ENCODE data around the gene PKN1.
"Not testable (repeated sequence)": the region's sequence is repeated elsewhere in the genome, so short reads cannot be mapped to it uniquely, and the experiment has no call there.

Gene PKN1

DNA sequence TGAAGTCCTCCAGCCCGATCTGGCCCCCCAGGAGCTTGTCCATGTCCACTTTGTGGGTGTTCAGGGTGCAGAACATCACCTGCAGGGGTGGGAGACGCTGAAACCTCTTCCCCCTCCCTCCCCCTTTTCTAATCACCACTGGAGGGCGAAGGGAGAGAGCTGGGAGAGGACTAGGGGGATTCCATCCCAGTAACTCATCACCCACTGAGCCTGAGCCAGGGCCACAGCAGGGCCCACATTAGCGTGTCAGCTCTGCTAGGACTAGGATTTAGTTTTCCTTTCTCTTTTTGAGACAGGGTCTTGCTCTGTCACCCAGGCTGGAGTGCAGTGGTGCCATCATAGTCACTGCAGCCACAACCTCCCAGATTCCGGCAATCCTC, 47.6 kb downstream of the PKN1 start:
- DNase-seq, result no peak

DNA sequence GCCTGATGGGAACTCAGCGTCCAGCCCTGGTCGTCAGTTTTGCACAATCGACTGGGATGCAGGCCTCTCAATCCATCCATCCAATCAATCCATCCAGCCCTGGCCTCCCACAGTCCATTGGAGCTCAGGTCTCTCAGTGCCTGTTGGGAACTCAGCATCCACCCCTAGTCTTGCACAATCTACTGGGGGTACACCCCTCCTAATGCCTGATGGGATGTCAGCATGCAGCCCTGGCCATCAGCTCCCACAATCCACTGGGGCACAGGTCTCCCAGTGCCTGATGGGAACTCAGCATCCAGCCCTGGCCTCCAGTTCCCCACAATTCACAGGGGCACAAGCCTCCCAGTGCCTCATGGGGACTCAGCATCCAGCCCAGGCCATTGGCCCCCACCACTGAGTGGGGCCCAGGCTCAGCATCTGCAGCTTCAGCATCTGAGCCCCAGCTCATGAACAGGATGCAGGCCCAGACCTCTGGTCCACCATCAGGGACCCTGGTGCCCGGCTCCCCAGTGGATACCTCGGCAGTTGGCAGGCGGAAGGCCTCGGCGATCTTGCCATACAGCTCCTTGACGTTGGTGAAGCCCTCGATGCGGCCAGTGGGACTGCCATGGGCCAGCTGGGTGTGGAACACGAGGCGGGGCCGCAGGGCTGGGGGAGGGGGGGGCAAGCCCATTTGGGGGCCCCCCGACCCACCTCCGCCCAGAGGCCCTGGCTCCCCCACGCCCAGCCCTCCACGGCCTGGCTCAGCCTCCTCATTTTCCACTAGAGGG, 49.3 kb downstream of the PKN1 start:
- no peak for DNase-seq

DNA sequence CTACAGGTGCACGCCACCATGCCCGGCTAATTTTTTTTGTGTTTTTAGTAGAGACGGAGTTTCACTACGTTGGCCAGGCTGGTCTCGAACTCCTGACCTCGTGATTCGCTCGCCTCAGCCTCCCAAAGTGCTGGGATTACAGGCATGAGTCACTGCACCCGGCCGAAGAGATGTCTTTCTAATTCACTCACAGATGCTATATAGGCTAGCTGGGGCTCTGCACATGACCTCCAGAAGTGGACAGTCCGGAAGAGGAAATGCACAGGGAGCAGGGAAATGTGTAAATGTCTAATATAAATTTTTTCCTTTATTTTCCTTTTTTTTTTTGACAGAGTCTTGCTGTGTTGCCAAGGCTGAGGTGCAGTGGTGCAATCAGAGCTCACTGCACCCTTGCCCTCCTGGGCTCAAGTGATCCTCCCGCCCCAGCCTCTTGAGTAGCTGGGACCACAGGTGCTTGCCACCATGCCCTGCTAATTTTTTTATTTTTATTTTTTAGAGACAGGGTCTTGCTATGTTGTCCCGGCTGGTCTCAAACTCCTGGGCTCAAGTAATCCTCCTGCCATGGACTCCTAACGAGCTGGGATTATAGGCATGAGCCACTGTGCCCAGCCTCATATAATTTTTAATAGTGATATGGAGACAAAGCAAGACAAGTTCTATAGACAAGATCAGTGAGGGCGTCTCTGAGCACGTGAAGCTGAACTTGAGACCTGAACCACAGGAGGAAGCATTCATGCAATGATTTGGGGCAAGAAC, 54.4 kb downstream of the PKN1 start:
- DNase-seq, result no peak

DNA sequence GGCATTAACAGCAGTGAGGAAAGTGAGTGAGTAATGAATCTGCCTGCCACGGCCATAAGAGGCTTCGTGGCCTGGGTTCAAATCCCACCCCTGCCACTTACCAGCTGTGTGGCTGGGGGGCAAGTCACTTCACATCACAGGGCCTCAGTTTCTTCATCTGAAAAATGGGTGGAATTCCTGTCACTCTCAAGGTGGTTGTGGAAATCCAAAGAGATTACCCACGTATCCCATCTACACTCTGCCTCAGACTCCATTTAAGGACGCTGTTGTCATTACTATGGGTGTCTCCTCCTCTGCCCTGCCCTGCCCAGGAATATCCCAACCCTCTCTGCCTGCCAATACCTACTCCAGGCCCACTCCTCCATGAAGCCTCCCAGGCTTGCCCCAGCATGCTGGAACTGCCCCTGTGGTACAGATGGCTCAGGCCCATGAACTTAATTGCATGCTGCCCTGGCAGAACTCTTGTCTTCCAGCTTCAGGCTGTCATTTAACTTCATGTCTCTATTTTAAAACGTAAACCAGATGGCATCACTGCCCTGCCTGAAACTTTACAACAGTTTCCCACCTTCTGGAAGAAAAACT, 59.7 kb downstream of the PKN1 start:
- no peak for DNase-seq

DNA sequence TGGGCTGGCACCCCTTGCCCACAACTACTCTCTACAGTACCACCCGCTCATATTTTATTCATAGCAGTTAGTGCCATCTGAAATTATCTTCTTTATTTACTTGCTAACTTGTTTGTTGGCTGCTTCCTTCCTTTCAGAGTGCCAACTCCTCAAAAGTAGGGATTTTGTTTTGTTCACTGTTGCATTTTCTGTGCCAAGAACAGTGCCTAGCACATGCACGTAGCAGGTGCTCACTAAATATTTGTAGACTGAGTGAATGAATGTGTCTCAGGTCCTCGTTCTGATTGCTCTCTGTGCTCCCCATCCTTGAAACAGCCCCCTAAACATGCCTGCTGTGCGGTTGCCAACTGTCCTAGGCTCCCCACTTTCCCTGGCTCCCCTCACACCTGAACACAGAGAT, 61.3 kb downstream of the PKN1 start:
- no peak for DNase-seq

DNA sequence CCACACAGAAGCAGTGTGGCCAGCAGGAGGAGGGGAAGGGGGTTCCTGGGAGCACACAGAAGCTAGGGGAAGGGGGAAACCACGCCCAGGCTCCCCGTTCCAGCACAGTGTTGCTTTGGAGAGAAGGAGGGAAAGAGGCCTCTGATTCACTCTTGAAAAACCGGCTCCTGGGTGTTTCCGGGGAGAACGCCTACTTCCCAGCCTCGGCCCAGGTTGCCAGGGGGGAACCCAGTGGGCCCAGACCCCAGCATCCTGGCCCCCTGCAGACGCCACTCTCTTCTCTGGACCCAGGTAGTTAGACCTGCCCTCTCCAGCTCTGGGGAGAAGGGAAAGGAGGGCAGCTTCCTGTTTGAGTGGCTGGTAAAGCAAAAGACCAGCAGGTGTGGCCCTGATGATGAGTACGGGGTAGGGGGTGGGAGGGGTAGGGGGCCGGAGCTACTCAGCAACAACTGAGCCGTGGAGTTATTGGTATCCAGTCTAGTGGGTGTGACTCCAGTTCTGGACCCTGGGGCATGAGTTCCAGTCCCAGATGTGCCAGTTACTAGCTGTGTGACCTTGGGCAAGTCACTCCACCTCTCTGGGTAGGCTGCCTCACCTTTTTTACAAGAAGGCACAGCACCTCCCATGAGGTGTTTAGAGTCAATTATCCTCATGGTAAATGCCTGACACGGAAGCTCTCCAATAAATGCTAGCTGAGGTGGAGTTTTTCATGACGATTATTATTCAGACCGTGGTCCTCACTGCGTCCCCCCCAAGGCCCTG, 62.0 kb downstream of the PKN1 start:
- DNase-seq, result no peak

DNA sequence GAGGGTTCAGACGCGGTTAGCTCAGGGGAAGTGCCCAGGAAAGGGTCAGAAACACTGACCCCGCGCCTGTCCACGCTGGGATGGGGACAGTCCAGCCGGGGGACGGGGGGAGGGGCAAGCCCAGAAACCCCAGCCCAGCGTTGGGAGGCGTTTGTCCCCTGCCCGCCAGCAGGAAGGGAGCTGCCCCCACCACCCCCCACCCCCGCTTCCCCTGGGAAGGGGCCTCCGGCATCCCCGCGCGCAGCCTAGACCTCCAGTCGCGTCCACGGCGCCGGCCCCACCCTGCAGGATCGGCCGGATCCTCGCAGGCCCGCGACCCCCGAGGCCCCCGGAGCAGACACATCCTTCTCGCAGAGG, 62.5 kb downstream of the PKN1 start:
- no peak for DNase-seq

DNA sequence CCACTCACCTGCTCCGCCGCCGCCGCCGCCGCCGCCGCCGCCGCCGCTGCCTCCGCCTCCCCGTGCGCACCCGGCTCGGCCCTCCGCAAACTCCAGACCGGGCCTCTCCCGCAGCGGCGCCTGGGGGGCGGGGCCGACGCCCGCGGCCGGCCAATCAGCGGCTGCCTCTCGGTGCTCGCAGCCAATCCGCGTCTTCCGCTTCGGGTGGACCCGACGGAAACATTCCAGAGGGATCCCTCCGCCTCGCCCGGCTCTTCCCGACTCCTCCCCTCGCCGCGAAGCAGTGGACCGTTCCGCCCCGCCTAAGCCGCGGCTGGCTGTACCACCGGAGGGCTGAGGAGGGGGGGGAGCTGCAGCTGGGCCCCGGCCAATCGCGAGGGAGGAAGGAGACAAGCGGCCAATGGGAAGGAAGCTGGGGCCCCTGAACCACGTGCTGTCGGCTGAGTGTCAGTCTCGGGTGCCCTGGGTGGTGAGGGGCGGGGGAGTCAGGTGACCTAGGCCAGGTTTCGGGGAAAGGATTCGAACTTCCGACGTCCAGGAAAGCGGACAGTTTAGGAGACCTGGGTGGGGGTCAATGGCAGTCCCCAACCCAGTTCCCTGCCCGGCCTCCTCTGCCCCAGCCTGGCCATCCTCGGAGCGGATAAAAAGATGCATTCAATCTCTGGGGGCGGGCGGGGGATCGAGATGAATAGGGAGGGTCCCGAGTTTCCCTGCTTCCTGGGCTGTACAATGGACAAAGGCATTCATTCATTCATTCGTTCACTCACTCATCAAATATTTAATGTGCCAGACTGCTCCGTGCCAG, 63.1 kb downstream of the PKN1 start, which contains the start of gene GIPC1:
GIPC1 (minus strand) TSS at position 99 of the 805 bp plus-strand sequence. CDS start 13,151 bp downstream, outside the sequence.
- peak; percentile 73 to 100 (median 97) for DNase-seq

DNA sequence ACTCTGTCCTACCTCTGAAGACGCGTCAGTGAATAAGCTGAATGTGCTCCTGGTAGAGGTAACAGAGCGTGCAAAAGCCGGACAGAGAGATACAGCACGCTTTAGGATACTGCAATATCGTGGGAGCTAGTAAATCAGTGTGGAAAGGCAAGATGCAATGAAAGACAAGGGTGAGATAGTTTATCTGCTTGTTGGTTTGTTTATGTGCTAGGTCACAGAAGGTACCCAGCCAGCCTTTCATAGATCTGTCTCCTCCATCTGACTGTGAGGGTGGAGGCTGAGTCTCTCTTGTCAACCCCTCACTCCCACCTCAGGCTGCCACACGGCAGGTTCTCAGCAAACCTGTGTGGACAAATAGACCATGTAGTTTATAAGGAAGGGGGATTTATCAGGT, 63.7 kb downstream of the PKN1 start:
- peak in 2 of 56 donors; percentile 48 to 75 for DNase-seq

DNA sequence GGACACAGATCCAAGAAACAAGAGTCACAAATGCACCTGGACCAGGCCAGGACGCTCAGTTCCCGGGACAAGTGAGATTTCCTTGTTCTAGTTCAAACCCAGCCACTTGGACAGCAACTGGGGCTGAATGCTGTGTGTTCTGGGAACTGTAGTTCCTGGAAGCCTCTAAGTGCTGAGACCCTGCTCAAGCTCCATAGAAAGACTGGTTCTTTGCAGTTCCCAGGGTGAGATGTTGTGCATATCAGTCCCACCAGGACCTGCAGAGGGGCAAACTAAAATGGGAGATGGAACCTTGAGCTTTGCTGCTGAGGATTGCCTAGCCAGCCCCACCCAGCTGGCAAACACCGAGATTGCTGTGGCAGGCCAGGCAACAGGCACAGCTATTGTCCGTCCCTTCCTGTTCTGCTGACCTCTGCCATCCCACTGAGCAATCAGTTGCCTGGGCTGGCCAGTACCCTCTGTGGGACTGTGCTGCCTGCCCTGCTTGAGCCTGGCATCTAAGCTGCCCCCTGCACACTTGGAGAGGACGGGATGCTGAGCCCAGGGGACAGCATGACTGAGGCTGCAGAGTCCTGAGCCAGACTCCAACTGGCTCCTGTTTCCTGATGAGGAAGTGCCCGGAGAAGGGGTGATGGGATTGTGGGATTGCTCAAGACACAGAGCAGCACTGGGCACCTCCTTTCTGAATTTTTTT, 64.3 kb downstream of the PKN1 start:
- DNase-seq, result peak in 47 of 56 donors; percentile 20 to 83 (median 51)

DNA sequence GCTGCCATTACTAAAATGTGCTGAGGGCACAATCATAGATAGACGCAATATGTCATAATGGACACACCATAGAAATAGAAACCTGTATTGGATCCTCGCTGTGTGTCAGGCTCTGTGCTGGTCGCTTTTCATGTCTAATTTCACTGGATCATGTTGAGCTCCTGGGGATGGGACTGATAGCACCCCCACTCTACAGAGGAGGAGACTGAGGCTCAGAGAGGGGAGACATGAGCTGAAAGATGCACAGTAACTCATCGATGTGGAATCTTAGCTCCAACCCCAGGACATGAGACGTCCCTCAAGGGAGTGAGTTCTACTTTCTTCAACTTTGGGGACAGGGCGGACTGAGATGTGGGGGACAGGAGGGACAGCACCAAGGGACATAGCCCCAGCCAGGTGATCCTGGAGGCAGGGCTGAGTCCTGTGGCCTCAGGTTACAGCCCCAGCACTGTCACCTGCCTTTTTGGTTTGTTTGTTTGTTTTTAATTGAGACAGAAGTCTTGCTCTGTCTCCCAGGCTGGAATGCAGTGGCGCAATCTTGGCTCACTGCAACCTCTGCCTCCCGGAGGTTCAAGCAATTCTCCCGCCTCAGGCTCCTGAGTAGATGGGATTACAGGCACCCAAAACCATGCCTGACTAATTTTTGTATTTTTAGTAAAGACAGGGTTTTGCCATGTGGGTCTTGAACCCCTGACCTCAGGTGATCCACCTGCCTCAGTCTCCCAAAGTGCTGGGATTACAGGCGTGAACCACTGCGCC, 69.4 kb downstream of the PKN1 start:
- DNase-seq, result no peak

DNA sequence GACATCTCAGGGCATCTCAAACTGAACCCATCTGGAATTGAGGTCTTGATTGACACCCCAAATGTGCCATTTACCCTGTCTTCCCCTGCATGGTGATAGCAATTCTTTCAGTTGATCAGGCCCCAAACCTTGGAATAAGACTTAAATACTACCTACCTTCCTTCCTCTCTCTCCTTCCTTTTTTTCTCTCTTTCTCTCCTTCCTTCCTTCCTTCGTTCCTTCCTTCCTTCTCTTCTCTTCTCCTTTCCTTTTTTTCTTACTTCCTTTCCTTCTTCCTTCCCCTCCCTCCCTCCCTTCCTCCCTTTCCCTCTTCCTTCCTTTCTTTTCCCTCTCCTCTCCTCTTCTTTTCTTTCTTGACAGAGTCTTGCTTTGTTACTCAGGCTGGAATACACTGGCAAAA, 70.2 kb downstream of the PKN1 start:
- no peak for DNase-seq

DNA sequence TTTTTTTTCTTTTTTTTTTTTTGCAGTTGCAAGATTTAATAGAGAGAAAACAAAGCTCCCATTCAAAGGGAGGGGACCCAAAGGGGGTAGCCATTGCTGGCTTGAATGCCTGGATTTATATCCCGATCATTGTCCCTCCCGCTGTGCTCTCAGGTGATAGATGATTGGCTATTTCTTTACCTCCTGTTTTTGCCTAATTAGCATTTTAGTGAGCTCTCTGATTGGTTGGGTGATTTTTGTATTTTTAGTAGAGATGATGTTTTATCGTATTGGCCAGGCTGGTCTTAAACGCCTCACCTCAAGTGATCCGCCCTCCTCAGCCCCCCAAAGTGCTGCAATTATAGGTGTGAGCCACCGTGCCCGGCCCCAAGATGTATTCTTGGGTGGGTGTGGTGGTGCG, 71.5 kb downstream of the PKN1 start:
- DNase-seq, result not testable (repeated sequence)

DNA sequence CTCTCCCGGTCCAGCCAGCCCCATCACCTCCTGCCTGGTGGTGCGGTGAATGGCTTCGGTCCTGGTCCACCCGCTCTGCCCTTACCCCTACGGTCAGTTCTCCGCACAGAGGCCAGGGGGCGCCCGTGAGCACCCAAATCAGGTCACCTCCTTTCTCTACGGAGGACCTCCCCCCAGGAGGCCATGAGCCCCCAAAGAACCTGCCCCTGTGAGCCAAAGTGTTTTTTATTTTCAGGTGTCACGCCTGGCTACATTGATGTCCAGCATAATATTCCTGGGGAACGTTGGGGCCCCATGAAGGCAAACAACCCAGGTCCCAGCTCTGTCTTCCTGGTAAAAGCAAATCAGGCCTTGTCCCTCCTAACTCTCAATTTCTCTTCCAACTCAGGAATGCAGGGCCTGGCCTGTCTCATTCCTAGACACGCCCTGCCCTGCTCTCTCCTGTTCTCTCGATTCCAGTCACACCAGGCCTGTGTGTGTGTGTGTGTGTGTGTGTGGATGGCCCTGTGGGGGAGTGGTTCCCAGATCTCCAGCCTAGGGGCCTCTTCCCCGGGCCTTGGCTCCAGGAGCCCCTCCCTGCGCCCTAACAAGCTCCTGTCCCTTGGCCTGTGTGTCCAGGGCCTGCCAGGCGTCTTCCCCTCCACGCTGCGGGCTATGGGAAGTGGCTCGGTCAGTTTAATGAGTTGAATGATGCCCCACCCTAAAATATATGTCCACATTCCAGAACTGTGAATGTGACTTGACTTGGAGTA, 72.6 kb downstream of the PKN1 start:
- DNase-seq, result peak in 7 of 56 donors; percentile 3 to 31 (median 12)

DNA sequence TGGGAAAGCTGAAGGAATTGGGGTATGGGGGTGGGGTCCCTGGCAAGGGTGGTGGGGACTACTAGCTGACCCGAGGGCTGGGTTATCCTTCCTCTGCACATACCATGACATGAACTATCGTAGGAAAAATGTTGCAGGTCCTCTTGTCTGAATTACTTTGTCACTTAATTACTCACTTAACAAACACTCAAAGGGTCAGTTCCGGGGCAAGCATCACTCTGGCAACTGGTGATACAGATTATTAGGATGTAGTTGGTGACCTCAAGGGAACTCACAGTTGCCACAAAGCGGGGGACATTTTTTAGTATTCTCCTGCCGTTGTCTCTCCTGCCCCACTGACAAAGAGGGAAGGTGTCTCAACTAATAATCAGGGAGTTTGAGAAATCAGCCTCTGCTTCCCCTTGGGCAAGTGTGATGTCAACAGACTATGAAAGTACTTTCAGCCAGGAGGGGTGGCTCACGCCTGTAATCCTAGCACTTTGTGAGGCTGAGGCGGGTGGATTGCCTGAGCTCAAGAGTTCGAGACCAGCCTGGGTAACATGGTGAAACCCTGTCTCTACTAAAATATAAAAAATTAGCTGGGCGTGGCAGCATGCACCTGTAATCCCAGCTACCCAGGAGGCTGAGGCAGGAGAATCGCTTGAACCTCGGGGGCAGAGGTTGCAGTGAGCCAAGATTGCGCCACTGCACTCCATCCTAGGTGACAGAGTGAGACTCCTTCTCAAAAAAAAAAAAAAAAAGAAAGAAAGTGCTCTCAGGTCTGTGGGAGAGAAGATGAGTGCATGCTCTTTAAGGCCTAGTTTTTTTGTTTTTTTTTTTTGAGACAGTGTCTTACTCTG, 74.8 kb downstream of the PKN1 start:
- DNase-seq, result no peak

DNA sequence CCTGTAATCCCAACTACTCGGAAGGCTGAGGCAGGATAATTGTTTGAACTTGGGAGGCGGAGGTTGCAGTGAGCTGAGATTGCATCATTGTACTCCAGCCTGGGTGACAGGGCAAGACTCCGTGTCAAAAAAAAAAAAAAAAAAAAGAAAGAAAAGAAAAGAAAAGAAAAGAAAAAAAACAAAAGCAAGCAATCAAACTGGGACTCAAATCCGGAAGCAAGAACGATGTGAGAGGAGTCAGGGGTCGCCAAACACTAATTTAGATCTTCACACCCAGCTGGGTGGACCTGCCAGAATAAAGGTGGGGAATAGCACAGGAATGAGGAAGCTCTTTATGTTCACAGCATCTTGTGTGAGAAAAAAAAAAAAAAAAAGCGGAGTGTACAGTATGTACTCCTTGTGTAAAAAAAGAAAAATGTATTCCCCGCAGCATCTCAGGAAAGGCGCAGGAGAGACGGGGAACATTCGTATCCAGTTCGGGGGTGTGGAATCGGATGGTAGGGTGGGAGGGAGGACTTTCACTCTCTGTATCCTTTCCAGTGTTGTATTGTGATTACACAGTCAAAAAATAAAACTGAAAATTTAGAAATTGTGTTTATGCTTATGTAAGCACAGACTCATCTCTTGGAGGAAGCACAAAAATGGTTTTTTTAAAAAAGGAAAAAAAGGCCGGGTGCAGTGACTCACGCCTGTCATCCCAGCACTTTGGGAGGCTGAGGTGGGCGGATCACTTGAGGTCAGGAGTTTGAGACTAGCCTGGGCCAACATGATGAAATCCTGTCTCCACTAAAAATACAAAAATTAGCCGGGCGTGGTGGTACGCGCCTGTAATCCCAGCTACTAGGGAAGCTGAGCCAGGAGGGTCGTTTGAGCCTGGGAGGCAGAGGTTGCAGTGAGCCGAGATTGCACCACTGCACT, 77.5 kb downstream of the PKN1 start:
- DNase-seq, result peak in 17 of 56 donors; percentile 12 to 77 (median 31)

DNA sequence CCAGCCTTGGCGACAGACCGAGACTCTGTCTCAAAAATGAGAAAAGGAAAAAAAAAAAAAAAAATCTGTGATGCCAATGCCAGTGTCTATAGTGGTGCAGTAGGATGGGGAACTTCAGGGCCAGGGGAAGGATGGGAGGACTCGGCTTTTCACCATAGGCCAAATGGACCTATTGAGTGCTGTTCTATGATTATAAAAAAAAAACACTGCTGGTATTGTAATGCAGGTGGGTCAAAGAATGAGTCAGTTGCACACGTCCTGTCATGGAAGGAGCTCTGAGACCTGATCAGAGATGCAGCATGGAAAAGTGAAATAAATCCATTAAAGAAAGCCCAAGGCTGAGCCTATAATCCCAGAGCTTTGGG, 78.1 kb downstream of the PKN1 start:
- no peak for DNase-seq

Measured in amygdala (tissue), 56 donors.